Activated naive CD4-positive, alpha-beta T cell treated with anti-CD3 and anti-CD28 coated beads, Interleukin-2, amount 10 ng/mL, durations not matched to agents 7 days and 5 days (primary cell): Measurements from ENCODE around the gene ACVR2A.

Source experiments
- CTCF ChIA-PET: fragments of 350-600 bp; sonication (Branson Sonifier 250); formaldehyde crosslinking; loops from one replicate; lab custom pipeline; 2021; ENCODE audit warnings: antibody characterized with exemption; lab: Charles Lee
- DNase-seq: peaks from one replicate; pipeline ENCODE4 v3.0.0-alpha.2; 2020
- H3K27ac Mint-ChIP-seq: one replicate; pipeline ENCODE4 v1.8.0; 2021; ENCODE audit warnings: mild to moderate bottlenecking, moderate library complexity, mixed read lengths
- H3K27me3 Mint-ChIP-seq: one replicate; pipeline ENCODE4 v1.8.0; 2021; ENCODE audit warnings: mild to moderate bottlenecking, mixed read lengths
- H3K36me3 Mint-ChIP-seq: one replicate; pipeline ENCODE4 v1.8.0; 2021; ENCODE audit warnings: mixed read lengths
- H3K4me1 Mint-ChIP-seq: one replicate; pipeline ENCODE4 v1.8.0; 2021; ENCODE audit warnings: mixed read lengths
- H3K4me3 Mint-ChIP-seq: one replicate; pipeline ENCODE4 v1.8.0; 2021; ENCODE audit warnings: mild to moderate bottlenecking, moderate library complexity, mixed read lengths
- H3K9me3 Mint-ChIP-seq: one replicate; pipeline ENCODE4 v1.8.0; 2021; ENCODE audit warnings: mixed read lengths

Gene ACVR2A

GRCh38 chr2:147872967-147873366 lies 28.1 kb downstream of the ACVR2A start:
- no peak overlapping the region for H3K27ac Mint-ChIP-seq
- no peaks in the 10 kb centered on the region for H3K9me3 Mint-ChIP-seq
- H3K4me1 Mint-ChIP-seq, result no peaks in the 10 kb centered on the region
- no peaks in the 10 kb centered on the region for H3K27me3 Mint-ChIP-seq
- CTCF ChIA-PET, result no interaction called here
- DNase-seq, result no peak
- peaks cover 1% of the 10 kb centered on the region for H3K36me3 Mint-ChIP-seq
- no peak overlapping the region for H3K4me3 Mint-ChIP-seq

GRCh38 chr2:147873859-147874483 lies 29.1 kb downstream of the ACVR2A start:
- Mint-ChIP-seq H3K27ac (no peak overlapping the region), H3K27me3 (no peaks in the 10 kb centered on the region), H3K4me3 (no peak overlapping the region), H3K4me1 (no peaks in the 10 kb centered on the region), H3K36me3 (peaks cover 3% of the 10 kb centered on the region), H3K9me3 (no peaks in the 10 kb centered on the region)
- no peak for DNase-seq
- CTCF ChIA-PET, result no interaction called here

GRCh38 chr2:147879846-147880245 lies 35.0 kb downstream of the ACVR2A start:
- H3K27me3 Mint-ChIP-seq, result no peaks in the 10 kb centered on the region

GRCh38 chr2:147882631-147883030 lies 37.8 kb downstream of the ACVR2A start:
- no peak overlapping the region for H3K4me3 Mint-ChIP-seq
- no peak for DNase-seq
- H3K27ac Mint-ChIP-seq, result no peak overlapping the region
- H3K4me1 Mint-ChIP-seq, result peaks cover 9% of the 10 kb centered on the region
- H3K27me3 Mint-ChIP-seq, result no peaks in the 10 kb centered on the region
- CTCF ChIA-PET, result no interaction called here
- H3K9me3 Mint-ChIP-seq, result no peaks in the 10 kb centered on the region
- H3K36me3 Mint-ChIP-seq, result peaks cover 4% of the 10 kb centered on the region

More at GRCh38 chr2:147879846-147880245, 35.0 kb downstream of the ACVR2A start:
- CTCF ChIA-PET, result interaction anchor here (1.1 kb wide), 1 partner anchor 31 kb away, joined by 3 read pairs; no protein-coding TSS in a partner anchor
- no peak overlapping the region for H3K4me3 Mint-ChIP-seq
- no peak overlapping the region for H3K27ac Mint-ChIP-seq
- peaks cover 7% of the 10 kb centered on the region for H3K4me1 Mint-ChIP-seq
- H3K36me3 Mint-ChIP-seq, result peaks cover 4% of the 10 kb centered on the region
- no peaks in the 10 kb centered on the region for H3K9me3 Mint-ChIP-seq
- DNase-seq, result no peak

- Mint-ChIP-seq H3K27ac (no peak overlapping the region), H3K9me3 (no peaks in the 10 kb centered on the region), H3K36me3 (no peaks in the 10 kb centered on the region), H3K4me1 (peaks cover 9% of the 10 kb centered on the region), H3K27me3 (no peaks in the 10 kb centered on the region), H3K4me3 (no peak overlapping the region)
- no peak for DNase-seq
- CTCF ChIA-PET, result no interaction called here
These were observed 40.0 kb downstream of the ACVR2A start for GRCh38 chr2:147884830-147885229.

GRCh38 chr2:147886136-147886535 lies 41.3 kb downstream of the ACVR2A start:
- no peak for DNase-seq
- Mint-ChIP-seq H3K36me3 (no peaks in the 10 kb centered on the region), H3K27me3 (no peaks in the 10 kb centered on the region), H3K4me1 (peaks cover 9% of the 10 kb centered on the region), H3K27ac (no peak overlapping the region), H3K9me3 (no peaks in the 10 kb centered on the region), H3K4me3 (no peak overlapping the region)
- CTCF ChIA-PET, result no interaction called here

GRCh38 chr2:147888680-147889079 lies 43.9 kb downstream of the ACVR2A start:
- H3K4me1 Mint-ChIP-seq, result peaks cover 9% of the 10 kb centered on the region
- H3K27ac Mint-ChIP-seq, result no peak overlapping the region
- H3K9me3 Mint-ChIP-seq, result no peaks in the 10 kb centered on the region
- CTCF ChIA-PET, result no interaction called here
- no peak overlapping the region for H3K4me3 Mint-ChIP-seq
- no peak for DNase-seq
- no peaks in the 10 kb centered on the region for H3K36me3 Mint-ChIP-seq
- H3K27me3 Mint-ChIP-seq, result no peaks in the 10 kb centered on the region

GRCh38 chr2:147904051-147904450 lies 59.2 kb downstream of the ACVR2A start:
- Mint-ChIP-seq H3K4me3 (no peak overlapping the region), H3K27ac (no peak overlapping the region), H3K9me3 (peaks cover 2% of the 10 kb centered on the region), H3K36me3 (peaks cover 30% of the 10 kb centered on the region), H3K27me3 (no peaks in the 10 kb centered on the region), H3K4me1 (no peaks in the 10 kb centered on the region)
- DNase-seq, result no peak
- CTCF ChIA-PET, result no interaction called here

- Mint-ChIP-seq H3K4me3 (no peak overlapping the region), H3K9me3 (peaks cover 2% of the 10 kb centered on the region), H3K27me3 (no peaks in the 10 kb centered on the region), H3K27ac (no peak overlapping the region), H3K36me3 (peaks cover 22% of the 10 kb centered on the region), H3K4me1 (peaks cover 12% of the 10 kb centered on the region)
- DNase-seq, result no peak
- CTCF ChIA-PET, result interaction anchor here (0.5 to 3.9 kb wide), 6 partner anchors 66 to 1226 kb away, joined by 3 to 53 read pairs (median 4); no protein-coding TSS in a partner anchor
These were observed 64.3 kb downstream of the ACVR2A start for GRCh38 chr2:147909178-147909577.

- Mint-ChIP-seq H3K4me1 (peaks cover 12% of the 10 kb centered on the region), H3K36me3 (peaks cover 20% of the 10 kb centered on the region), H3K9me3 (peaks cover 2% of the 10 kb centered on the region), H3K27ac (no peak overlapping the region), H3K27me3 (no peaks in the 10 kb centered on the region), H3K4me3 (no peak overlapping the region)
- CTCF ChIA-PET, result interaction anchor here (0.6 to 3.9 kb wide), 18 partner anchors 13 to 866 kb away, joined by 3 to 53 read pairs (median 3); no protein-coding TSS in a partner anchor
- peak; percentile 50 for DNase-seq
These were observed 66.2 kb downstream of the ACVR2A start for GRCh38 chr2:147910990-147911473.

- CTCF ChIA-PET, result interaction anchor here (3.2 kb wide), 1 partner anchor 869 kb away, joined by 33 read pairs; no protein-coding TSS in a partner anchor
- peaks cover 12% of the 10 kb centered on the region for H3K4me1 Mint-ChIP-seq
- DNase-seq, result no peak
- H3K36me3 Mint-ChIP-seq, result peaks cover 18% of the 10 kb centered on the region
- no peak overlapping the region for H3K4me3 Mint-ChIP-seq
- no peaks in the 10 kb centered on the region for H3K27me3 Mint-ChIP-seq
- H3K9me3 Mint-ChIP-seq, result no peaks in the 10 kb centered on the region
- no peak overlapping the region for H3K27ac Mint-ChIP-seq
These were observed 69.1 kb downstream of the ACVR2A start for GRCh38 chr2:147913701-147914480.

GRCh38 chr2:147916067-147916466 lies 71.2 kb downstream of the ACVR2A start:
- Mint-ChIP-seq H3K36me3 (peaks cover 19% of the 10 kb centered on the region), H3K27ac (no peak overlapping the region), H3K9me3 (no peaks in the 10 kb centered on the region), H3K27me3 (no peaks in the 10 kb centered on the region), H3K4me1 (no peaks in the 10 kb centered on the region), H3K4me3 (no peak overlapping the region)
- DNase-seq, result no peak
- CTCF ChIA-PET, result interaction anchor here (0.6 to 1.8 kb wide), 4 partner anchors 10 to 833 kb away, joined by 3 to 4 read pairs (median 3); no protein-coding TSS in a partner anchor

GRCh38 chr2:147916723-147917122 lies 71.9 kb downstream of the ACVR2A start:
- Mint-ChIP-seq H3K27ac (no peak overlapping the region), H3K27me3 (no peaks in the 10 kb centered on the region), H3K4me1 (no peaks in the 10 kb centered on the region), H3K4me3 (no peak overlapping the region), H3K36me3 (peaks cover 23% of the 10 kb centered on the region), H3K9me3 (no peaks in the 10 kb centered on the region)
- no peak for DNase-seq
- CTCF ChIA-PET, result interaction anchor here (0.9 to 1.8 kb wide), 3 partner anchors 11 to 834 kb away, joined by 3 to 4 read pairs (median 3); no protein-coding TSS in a partner anchor

GRCh38 chr2:147917161-147917560 lies 72.3 kb downstream of the ACVR2A start:
- Mint-ChIP-seq H3K9me3 (no peaks in the 10 kb centered on the region), H3K4me3 (no peak overlapping the region), H3K36me3 (peaks cover 23% of the 10 kb centered on the region), H3K27me3 (no peaks in the 10 kb centered on the region), H3K27ac (no peak overlapping the region), H3K4me1 (no peaks in the 10 kb centered on the region)
- CTCF ChIA-PET, result interaction anchor here (1.5 to 1.8 kb wide), 2 partner anchors 11 to 834 kb away, joined by 3 to 4 read pairs; no protein-coding TSS in a partner anchor
- DNase-seq, result no peak
